Measurements from ENCODE around the gene RPS6KA5.
"Not testable (repeated sequence)": the region's sequence is repeated elsewhere in the genome, so short reads cannot be mapped to it uniquely, and the experiment has no call there.

Gene RPS6KA5

GRCh38 chr14:90856115-90856514 is 204.3 kb downstream of the RPS6KA5 start:
- not testable (repeated sequence) for DNase-seq

GRCh38 chr14:90853116-90853515 is 207.3 kb downstream of the RPS6KA5 start:
- DNase-seq: no peak

GRCh38 chr14:90851327-90852036 is 209.0 kb downstream of the RPS6KA5 start:
- DNase-seq: no peak

GRCh38 chr14:90850487-90850886 is 210.0 kb downstream of the RPS6KA5 start:
- DNase-seq: no peak

GRCh38 chr14:90849787-90850444 is 210.5 kb downstream of the RPS6KA5 start:
- no peak for DNase-seq

- DNase-seq: no peak
Observed at GRCh38 chr14:90848944-90849731, 211.3 kb downstream of the RPS6KA5 start.

- DNase-seq: no peak
Observed at GRCh38 chr14:90846511-90846910, 213.9 kb downstream of the RPS6KA5 start.

GRCh38 chr14:90844321-90844720 is 216.1 kb downstream of the RPS6KA5 start:
- DNase-seq: no peak

GRCh38 chr14:90842726-90843125 is 217.7 kb downstream of the RPS6KA5 start:
- peak; percentile 22 for DNase-seq

- not testable (repeated sequence) for DNase-seq
Observed at GRCh38 chr14:90840667-90841066, 219.8 kb downstream of the RPS6KA5 start.

- DNase-seq: no peak
Observed at GRCh38 chr14:90839889-90840266, 220.6 kb downstream of the RPS6KA5 start.

- no peak for DNase-seq
Observed at GRCh38 chr14:90839024-90839888, 221.2 kb downstream of the RPS6KA5 start.

- not testable (repeated sequence) for DNase-seq
Observed at GRCh38 chr14:90838531-90838930, 221.9 kb downstream of the RPS6KA5 start.

GRCh38 chr14:90837355-90837754 is 223.1 kb downstream of the RPS6KA5 start:
- DNase-seq: no peak

GRCh38 chr14:90836692-90837063 is 223.8 kb downstream of the RPS6KA5 start:
- DNase-seq: no peak

GRCh38 chr14:90831821-90832220 is 228.6 kb downstream of the RPS6KA5 start:
- DNase-seq: no peak

GRCh38 chr14:90830931-90831701 is 229.3 kb downstream of the RPS6KA5 start:
- DNase-seq: no peak

GRCh38 chr14:90829677-90830076 is 230.8 kb downstream of the RPS6KA5 start:
- no peak for DNase-seq

GRCh38 chr14:90828642-90829487 is 231.6 kb downstream of the RPS6KA5 start:
- peak; percentile 39 for DNase-seq

- DNase-seq: peak; percentile 96
Observed at GRCh38 chr14:90827919-90828610, 232.4 kb downstream of the RPS6KA5 start.
